ENCODE results near the gene TRANK1. TPM values are rescaled to one million over a fixed set of nuclear protein-coding genes. Genes with fewer than 3 reads are reported as not detected.

TRANK1 gene
- total and polyA plus RNA-seq, 2 of the 8 experiments (the other 6 are each of a cell fraction or from before 2014, with no cell fraction given): 2.9 to 8.8 TPM

- TF ChIP-seq ATF2 (IDR thresholded peaks at IDR 0.05; ENCODE audit: low read length) (no peak), GABPA (IDR thresholded peaks at IDR 0.05; ENCODE audit: borderline replicate concordance, insufficient read depth, low read length) (no peak), ASH2L (IDR thresholded peaks at IDR 0.05; ENCODE audit: low read length) (no peak)
These were observed 94.1 kb downstream of the TRANK1 start (continued) for GRCh38 chr3:36850743-36851142.

All from H1 (cell line).